ENCODE results near the gene GLYATL1B. TPM values are rescaled to one million over a fixed set of nuclear protein-coding genes. Genes with fewer than 3 reads are reported as not detected.

The GLYATL1B gene
- total RNA-seq (2022; extraction: Qiagen RNA extraction): not detected in 5 replicates

GRCh38 chr11:59086007-59086406 is at the start of gene GLYATL1B:
Gene GLYATL1B (plus strand): TSS chr11:59086307. CDS start chr11:59086307, 0 bp downstream.

GRCh38 chr11:59106363-59107336 is 20.5 kb downstream of the GLYATL1B start, which contains the start of gene FAM111B:
Gene FAM111B (plus strand): TSS chr11:59107237. CDS start chr11:59109626, 2,389 bp downstream.

GRCh38 chr11:59142530-59143507 is 56.7 kb downstream of the GLYATL1B start, which contains the start of gene FAM111A:
Gene FAM111A (plus strand): TSS chr11:59142856. CDS start chr11:59148873, 6,017 bp downstream.

Other genes with a start within 250 kb of the GLYATL1B start
- 0.08 TPM in 1 of 5 replicates, not detected in the others for gene GLYATL2, start 241.6 kb upstream of the GLYATL1B start, total RNA-seq (2022; extraction: Qiagen RNA extraction)
- gene GLYATL1, start 146.8 kb upstream of the GLYATL1B start, total RNA-seq (2022; extraction: Qiagen RNA extraction): 0.15 TPM in 1 of 5 replicates, not detected in the others
- 7.1 to 8.6 TPM (median 7.3 TPM) in 5 replicates for gene FAM111B, start 20.9 kb downstream of the GLYATL1B start, total RNA-seq (2022; extraction: Qiagen RNA extraction)
- 8.3 to 11.2 TPM (median 9.3 TPM) in 5 replicates for gene FAM111A, start 56.5 kb downstream of the GLYATL1B start, total RNA-seq (2022; extraction: Qiagen RNA extraction)
- 4.1 to 5.6 TPM (median 4.8 TPM) in 5 replicates for gene DTX4, start 85.8 kb downstream of the GLYATL1B start, total RNA-seq (2022; extraction: Qiagen RNA extraction)
- gene MPEG1, start 126.6 kb downstream of the GLYATL1B start, total RNA-seq (2022; extraction: Qiagen RNA extraction): not detected in 5 replicates